Measurements from ENCODE around the gene PPP1R3F. TPM values are rescaled to one million over a fixed set of nuclear protein-coding genes. Genes with fewer than 3 reads are reported as not detected.

Gene PPP1R3F
- total RNA-seq, 3 donors from 2014 or later = 5.9 to 7.9 (median 7.2) TPM

- no peak overlapping the region for H3K27ac ChIP-seq
- intact Hi-C loops (cut with DNase I; ENCODE audit: low total_unique reads) = no loop called here
- H3K27me3 ChIP-seq = peaks cover 0 to 40% of the 10 kb centered on the region in 2 donors
- no peak for TF ChIP-seq POLR2AphosphoS5 (IDR thresholded peaks at IDR 0.05)
- TF ChIP-seq, protein P1, sequence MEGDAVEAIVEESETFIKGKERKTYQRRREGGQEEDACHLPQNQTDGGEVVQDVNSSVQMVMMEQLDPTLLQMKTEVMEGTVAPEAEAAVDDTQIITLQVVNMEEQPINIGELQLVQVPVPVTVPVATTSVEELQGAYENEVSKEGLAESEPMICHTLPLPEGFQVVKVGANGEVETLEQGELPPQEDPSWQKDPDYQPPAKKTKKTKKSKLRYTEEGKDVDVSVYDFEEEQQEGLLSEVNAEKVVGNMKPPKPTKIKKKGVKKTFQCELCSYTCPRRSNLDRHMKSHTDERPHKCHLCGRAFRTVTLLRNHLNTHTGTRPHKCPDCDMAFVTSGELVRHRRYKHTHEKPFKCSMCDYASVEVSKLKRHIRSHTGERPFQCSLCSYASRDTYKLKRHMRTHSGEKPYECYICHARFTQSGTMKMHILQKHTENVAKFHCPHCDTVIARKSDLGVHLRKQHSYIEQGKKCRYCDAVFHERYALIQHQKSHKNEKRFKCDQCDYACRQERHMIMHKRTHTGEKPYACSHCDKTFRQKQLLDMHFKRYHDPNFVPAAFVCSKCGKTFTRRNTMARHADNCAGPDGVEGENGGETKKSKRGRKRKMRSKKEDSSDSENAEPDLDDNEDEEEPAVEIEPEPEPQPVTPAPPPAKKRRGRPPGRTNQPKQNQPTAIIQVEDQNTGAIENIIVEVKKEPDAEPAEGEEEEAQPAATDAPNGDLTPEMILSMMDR (IDR thresholded peaks at IDR 0.05) = no peak
- no peak for TF ChIP-seq POLR2A (IDR thresholded peaks at IDR 0.05)
- no peaks in the 10 kb centered on the region for H3K9me3 ChIP-seq
- no peak for DNase-seq (ENCODE audit: low spot score in 2 of 2)
- H3K4me1 ChIP-seq = no peaks in the 10 kb centered on the region
- no peak overlapping the region for H3K4me3 ChIP-seq
- H3K36me3 ChIP-seq = no peaks in the 10 kb centered on the region
Measured at GRCh38 chrX:49247916-49248811, 21.4 kb upstream of the PPP1R3F start.

- H3K4me1 ChIP-seq = no peaks in the 10 kb centered on the region
- DNase-seq (ENCODE audit: low spot score in 2 of 2) = no peak
- H3K4me3 ChIP-seq = no peak overlapping the region
- peaks cover 0 to 46% of the 10 kb centered on the region in 2 donors for H3K27me3 ChIP-seq
- no peaks in the 10 kb centered on the region for H3K36me3 ChIP-seq
- intact Hi-C loops (cut with DNase I; ENCODE audit: low total_unique reads) = no loop called here
- H3K9me3 ChIP-seq = no peaks in the 10 kb centered on the region
- no peak overlapping the region for H3K27ac ChIP-seq
- TF ChIP-seq, protein P1 (IDR thresholded peaks at IDR 0.05) = no peak
- no peak for TF ChIP-seq POLR2AphosphoS5 (IDR thresholded peaks at IDR 0.05)
- no peak for TF ChIP-seq POLR2A (IDR thresholded peaks at IDR 0.05)
Measured at GRCh38 chrX:49249071-49249470, 20.5 kb upstream of the PPP1R3F start.

DNA sequence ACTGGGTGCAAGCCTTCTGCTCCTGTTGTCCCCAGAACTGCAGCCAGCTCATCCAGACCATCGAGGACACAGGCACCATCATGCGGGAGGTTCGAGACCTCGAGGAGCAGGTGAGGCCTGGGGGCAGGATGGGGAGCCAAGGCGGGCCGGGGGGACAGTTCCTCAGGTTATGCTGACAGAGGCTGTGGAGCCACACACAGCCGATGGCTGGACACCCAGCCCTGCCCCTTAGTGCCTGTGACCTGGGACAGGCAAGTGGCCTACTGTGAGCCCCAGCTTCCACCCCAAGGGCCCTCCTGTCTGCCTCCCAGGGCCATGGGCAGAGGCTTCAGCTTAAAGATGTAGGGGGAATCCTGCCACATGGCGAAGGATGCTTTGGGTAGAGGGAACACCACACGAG lies 20.0 kb upstream of the PPP1R3F start:
- H3K4me1 ChIP-seq = no peaks in the 10 kb centered on the region
- no peaks in the 10 kb centered on the region for H3K9me3 ChIP-seq
- intact Hi-C loops (cut with DNase I; ENCODE audit: low total_unique reads) = no loop called here
- H3K27me3 ChIP-seq = peaks cover 0 to 46% of the 10 kb centered on the region in 2 donors
- H3K36me3 ChIP-seq = no peaks in the 10 kb centered on the region
- TF ChIP-seq POLR2A (IDR thresholded peaks at IDR 0.05) (no peak), POLR2AphosphoS5 (IDR thresholded peaks at IDR 0.05) (no peak)
- TF ChIP-seq, protein P1 (IDR thresholded peaks at IDR 0.05) = no peak
- no peak for DNase-seq (ENCODE audit: low spot score in 2 of 2)
- no peak overlapping the region for H3K27ac ChIP-seq
- H3K4me3 ChIP-seq = no peak overlapping the region

DNA sequence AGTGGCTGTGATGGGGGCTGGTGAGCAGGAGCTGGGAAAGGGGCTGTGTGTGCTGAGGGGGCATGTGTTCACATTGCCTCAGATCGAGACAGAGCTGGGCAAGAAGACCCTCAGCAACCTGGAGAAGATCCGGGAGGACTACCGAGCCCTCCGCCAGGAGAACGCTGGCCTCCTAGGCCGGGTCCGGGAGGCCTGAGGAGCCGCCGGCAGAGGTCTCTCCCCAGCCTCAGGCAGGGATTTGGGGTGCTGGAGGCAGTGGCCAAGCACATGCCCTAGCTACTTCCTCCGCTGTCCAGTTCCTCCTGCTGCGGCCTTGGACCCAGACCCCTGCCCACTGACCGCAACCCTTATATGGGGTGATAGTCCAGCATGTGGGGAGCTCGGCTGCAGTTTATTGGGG lies 19.5 kb upstream of the PPP1R3F start:
- TF ChIP-seq POLR2A (IDR thresholded peaks at IDR 0.05) = no peak
- TF ChIP-seq, protein P1 (IDR thresholded peaks at IDR 0.05) = no peak
- no peak for TF ChIP-seq POLR2AphosphoS5 (IDR thresholded peaks at IDR 0.05)
- DNase-seq (ENCODE audit: low spot score in 2 of 2) = no peak
- Histone ChIP-seq H3K27me3 (peaks cover 0 to 46% of the 10 kb centered on the region in 2 donors), H3K4me3 (no peak overlapping the region), H3K36me3 (no peaks in the 10 kb centered on the region), H3K4me1 (no peaks in the 10 kb centered on the region), H3K9me3 (no peaks in the 10 kb centered on the region), H3K27ac (no peak overlapping the region)
- intact Hi-C loops (cut with DNase I; ENCODE audit: low total_unique reads) = no loop called here

DNA sequence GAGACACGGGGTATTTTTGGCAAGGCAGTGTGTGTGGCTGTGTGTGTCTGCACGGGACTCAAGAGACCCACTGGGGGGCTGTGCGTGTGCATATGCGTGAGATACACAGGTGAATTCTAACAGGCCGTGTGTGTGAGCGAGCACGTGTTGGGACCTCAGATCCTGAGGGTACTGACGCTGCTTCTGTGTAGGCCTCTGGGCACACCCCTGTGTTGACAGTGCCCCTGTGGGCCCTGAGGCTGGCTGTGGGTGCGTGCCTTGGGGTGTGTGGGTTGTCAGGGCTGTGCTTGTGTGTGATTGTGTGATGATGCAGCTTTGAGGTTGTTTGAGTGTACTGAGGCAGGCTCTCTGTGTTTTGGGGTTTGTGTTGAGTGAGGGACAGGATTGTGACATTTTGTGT lies 19.0 kb upstream of the PPP1R3F start:
- H3K9me3 ChIP-seq = no peaks in the 10 kb centered on the region
- no peak for DNase-seq (ENCODE audit: low spot score in 2 of 2)
- H3K4me1 ChIP-seq = no peaks in the 10 kb centered on the region
- TF ChIP-seq, protein P1 (IDR thresholded peaks at IDR 0.05) = no peak
- TF ChIP-seq POLR2A (IDR thresholded peaks at IDR 0.05) (no peak), POLR2AphosphoS5 (IDR thresholded peaks at IDR 0.05) (no peak)
- peaks cover 0 to 48% of the 10 kb centered on the region in 2 donors for H3K27me3 ChIP-seq
- H3K4me3 ChIP-seq = no peak overlapping the region
- intact Hi-C loops (cut with DNase I; ENCODE audit: low total_unique reads) = no loop called here
- H3K36me3 ChIP-seq = no peaks in the 10 kb centered on the region
- no peak overlapping the region for H3K27ac ChIP-seq

Measured in breast epithelium (tissue), 4 donors.